GM19035 (cell line): ENCODE results near the gene ELP2.
A peak's percentile ranks its signal among the peaks of the same experiment; 100 is the strongest.
"Not testable (repeated sequence)": the region's sequence is repeated elsewhere in the genome, so short reads cannot be mapped to it uniquely, and the experiment has no call there.

Experiments
- ATAC-seq: cut with Tn5 transposase; IDR thresholded peaks from one replicate; pipeline ENCODE4 v1.9.1; 2021; ENCODE audit not compliant: unreplicated experiment

Gene ELP2

DNA sequence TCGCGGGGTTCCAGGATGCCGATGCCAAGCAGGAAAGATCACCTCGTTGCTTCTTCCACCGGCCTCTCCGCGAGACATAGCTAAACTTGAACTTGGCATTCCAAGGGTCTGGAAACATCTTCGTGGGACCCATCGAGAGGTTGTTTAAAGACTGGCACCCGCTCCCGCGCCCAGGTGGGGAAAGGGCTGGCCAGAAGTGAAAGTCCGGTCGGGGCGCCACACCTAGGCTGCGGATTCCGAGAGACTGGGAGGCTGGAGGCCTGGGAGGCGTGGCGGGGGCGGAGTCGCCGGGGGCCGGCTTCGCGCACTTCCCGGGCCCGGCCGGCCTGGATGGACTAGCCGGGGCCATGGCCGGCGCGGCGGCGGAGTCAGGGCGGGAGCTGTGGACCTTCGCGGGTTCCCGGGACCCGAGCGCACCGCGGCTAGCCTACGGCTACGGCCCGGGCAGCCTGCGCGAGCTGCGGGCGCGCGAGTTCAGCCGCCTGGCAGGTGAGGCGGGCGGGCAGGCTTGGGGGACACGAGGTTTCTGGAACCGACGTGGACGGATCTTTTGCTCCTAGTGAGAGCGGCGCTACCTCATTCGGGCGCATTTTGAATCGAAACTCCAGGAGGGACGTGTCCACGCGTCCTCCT, 57.6 kb downstream of the ELP2 start, which contains the start of gene MOCOS:
MOCOS (plus strand) TSS at position 305 of the 633 bp plus-strand sequence; CDS start at position 348, 43 bp downstream.
- ATAC-seq, result peak; percentile 81

DNA sequence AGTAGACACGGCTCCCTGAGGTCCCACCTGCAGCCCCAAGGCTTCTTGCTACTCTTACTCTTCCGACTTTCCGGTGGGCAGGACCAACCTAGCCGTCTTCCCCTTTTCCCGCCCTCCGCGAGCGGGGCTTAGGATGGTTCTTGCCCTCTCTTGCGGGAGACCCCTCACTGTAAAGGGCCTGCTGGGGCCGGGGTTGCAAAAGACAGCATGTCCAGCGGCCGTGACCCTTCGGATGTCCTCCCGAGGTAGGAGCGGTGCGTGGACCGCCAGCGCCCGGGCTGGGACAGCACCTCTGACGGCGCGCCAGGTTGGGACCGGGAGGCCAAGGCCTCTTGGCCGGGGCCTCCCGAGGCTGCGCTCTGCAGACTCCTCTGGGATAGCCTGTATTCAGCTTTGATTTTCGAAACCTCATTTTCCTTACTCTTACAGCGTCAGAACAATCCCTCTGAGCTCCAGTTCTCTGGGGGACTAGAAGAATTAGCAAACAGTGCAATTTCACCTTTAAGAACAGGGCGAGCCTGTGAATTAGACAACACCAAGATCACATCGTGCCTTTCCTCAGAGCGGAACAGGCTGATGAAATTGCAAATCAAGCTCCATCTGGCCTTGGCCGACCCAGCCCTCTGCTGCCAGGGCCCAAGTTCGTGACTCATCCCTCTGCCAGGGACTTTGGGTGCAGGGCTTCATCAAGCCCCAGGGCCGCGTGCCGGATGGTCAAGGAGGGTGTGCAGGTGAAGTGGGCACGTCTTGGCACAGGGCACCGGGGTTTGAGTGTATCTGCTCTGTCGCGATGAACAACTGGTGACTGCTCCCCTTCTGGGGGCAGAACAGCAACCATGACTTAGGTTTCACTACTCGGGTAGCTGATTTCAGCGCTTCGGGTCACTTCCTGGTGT, 58.4 kb downstream of the ELP2 start:
- peak; percentile 20 for ATAC-seq

DNA sequence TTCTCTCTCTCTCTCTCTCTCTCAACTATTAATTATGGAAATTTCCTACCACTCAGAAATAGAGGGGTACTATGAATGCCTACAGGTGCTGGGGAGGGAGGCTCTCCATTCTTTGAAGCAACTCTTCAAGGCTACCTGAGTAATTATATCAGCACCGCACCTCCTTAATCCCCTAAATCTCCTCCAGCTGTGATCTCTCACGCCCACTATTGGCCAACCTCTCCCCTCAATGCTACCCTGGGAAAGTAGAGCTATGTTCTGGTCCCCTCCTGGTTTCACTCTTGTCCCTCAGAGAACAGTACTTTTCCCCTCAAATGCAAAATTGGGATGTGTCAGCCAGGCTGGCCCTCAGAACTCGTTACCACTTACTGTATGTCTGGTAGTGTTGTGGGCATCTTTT, 59.2 kb downstream of the ELP2 start:
- no peak for ATAC-seq

GRCh38 chr18:36189486-36189885, 59.8 kb downstream of the ELP2 start:
- no peak for ATAC-seq

DNA sequence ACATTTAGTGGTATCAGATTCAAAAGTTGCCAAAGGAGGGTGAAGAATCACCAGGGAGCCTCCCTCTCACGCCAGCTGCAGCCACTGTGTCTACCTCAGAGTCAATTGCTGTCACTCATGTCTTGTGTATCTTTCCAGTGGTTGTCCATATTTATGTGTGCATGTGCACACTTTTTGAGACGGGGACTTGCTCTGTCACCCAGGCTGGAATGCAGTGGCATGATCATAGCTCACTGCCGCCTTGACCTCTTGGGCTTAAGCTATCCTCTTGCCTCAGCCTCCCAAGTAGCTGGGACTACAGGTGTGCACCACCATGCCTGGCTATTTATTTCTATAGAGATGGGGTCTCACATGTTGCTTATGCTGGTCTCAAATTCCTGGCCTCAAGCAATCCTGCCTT, 61.6 kb downstream of the ELP2 start:
- ATAC-seq, result no peak

GRCh38 chr18:36191711-36192110, 62.0 kb downstream of the ELP2 start:
- ATAC-seq, result no peak

- ATAC-seq, result no peak
Observed at GRCh38 chr18:36194600-36195315, 65.1 kb downstream of the ELP2 start.

GRCh38 chr18:36195427-36196122, 65.9 kb downstream of the ELP2 start:
- ATAC-seq, result no peak

DNA sequence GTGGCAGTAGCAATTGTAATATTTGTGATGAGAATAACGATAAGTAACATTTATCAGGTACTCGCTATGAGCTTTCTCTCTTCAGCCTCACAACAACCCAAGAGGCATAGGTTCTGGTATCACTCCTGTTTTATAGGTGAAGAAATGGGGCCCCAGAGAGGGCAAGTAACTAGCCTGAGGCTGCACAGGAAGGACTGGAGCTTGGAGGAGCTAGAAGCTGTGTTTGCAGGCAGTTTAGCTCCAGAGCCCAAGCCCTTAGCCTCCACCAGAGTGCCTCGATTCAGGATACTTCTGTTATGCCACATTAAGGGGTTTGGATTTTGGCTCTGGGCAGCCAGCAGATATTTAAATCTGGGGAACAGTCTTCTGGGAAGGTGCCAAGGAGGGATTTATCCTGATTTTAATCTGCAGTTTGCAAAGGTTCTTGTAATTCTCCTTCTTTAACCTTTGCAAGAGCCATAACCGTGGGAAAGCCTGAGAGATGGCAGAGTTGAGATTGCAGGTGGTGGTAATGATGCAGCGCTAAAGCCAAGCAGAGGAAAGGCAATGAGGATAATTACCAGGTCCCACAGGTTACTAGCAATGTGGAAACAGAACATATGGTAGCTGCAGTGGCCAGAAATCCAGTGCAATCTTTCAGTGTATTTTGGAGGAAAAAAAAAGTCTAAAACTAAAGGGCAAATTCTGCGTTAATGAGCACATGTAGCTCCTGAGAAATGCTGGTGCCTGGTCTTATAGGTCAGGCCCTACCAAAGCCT, 66.7 kb downstream of the ELP2 start:
- ATAC-seq, result no peak

DNA sequence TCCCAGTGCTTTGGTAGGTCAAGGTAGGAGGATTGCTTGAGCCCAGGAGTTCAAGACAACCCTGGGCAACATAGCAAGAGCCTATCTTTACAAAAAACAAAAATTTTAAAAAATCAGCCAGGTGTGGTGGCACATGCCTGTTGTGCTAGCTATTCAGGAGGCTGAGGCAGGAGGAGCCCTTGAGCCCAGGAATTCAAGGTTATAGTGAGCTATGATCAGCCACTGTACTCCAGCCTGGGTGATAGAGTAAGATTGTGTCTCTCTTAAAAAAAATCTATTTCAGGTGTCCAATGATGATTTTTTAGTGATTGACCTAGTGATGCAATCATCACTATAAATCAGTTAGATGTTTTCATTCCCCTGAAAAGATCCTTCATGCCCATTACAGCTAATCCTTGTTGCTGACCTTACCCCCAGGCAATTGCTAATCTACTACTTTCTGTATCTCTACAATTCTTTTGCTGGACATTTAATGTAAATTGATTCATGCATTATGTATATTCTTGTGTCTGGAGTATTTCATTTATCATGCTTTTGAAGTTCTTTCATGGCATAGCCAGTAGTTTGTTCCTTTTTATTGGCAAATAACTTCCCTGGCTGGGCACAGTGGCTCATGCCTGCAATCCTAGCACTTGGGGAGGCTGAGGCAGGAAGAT, 67.9 kb downstream of the ELP2 start:
- ATAC-seq, result no peak

- ATAC-seq, result no peak
Observed at GRCh38 chr18:36199691-36200295, 70.1 kb downstream of the ELP2 start.

DNA sequence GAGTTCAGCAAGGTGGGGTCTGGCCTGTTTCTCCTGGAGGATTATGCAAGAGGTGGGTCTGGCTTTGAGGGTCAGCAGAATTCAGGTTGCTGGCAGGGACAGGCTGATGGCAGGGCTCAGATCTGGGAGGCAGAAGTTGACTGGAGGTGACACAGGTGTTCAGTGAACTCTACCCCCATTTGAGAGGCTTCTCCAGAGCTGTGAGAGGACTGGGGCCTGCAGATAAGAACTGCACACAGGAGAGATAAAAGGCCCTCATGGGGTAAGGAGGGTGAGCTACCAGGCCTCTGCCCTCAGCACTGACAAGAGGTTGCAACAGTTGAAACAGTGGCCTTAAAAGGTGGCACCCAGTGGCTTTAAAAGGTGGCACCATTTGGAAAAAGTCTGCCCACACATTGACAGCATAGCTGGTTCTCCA, 70.7 kb downstream of the ELP2 start:
- ATAC-seq, result no peak

DNA sequence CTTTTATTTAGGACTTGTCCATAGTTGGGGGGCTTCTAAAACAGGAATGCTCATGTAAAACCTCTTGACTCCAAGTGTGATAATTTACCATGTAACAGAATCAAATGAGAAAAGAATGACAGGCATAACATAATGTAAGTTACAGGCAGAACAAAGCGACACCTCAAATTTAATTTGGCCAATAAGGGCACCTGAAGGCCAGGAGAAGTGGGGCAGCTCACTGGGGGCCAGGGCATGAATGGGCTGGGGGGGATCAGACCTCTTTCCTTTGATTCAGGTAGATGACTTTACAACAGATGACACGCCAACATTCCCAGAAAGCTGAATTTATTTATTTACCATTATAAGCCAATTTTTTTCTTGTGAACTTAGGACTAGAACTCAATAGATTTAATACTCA, 72.1 kb downstream of the ELP2 start:
- ATAC-seq, result no peak

DNA sequence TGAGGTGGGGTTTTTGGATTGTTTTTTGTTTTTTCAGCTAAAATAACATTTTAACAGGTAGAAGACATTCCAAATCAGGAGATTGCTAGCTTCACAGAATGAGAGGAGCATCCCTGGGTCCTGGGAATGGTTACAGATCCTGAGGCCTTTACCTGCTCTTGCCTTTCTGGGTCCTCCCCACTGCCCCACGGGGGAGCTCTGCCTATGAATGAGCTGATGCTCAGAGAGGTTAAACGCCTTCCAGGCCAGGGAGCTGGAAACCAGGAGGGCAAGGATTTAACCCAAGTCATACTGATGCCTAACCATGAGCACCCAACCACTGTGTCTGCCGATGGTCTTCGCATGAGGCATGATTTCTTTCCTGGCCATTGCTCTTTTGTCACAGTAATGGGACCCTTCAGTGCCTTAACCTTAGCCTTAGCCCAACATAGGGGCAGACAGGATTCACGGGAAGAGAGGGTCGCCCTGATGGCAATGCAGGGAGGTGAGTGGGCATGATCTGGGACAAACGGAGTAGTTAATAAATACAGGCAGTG, 73.7 kb downstream of the ELP2 start:
- no peak for ATAC-seq

DNA sequence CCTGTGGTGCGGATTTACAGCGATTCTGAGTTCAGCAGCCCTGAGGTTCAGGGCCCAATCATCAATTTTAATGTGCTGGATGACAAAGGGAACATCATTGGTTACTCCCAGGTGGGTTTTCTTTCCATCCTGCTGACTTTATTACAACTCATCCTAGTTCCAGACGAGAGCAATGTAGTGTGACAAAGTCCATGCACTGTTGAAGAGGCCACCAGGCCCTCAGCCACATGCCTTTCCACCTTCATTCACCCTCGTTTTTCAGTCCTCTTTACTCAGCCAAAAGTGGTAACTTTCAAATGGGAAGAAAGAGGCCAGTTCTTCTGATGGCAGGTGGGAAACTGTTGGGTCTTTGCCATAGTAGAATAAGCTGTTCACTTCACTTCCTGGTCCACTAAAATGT, 75.5 kb downstream of the ELP2 start:
- ATAC-seq, result no peak

- no peak for ATAC-seq
Observed at GRCh38 chr18:36207303-36207702, 77.6 kb downstream of the ELP2 start.

DNA sequence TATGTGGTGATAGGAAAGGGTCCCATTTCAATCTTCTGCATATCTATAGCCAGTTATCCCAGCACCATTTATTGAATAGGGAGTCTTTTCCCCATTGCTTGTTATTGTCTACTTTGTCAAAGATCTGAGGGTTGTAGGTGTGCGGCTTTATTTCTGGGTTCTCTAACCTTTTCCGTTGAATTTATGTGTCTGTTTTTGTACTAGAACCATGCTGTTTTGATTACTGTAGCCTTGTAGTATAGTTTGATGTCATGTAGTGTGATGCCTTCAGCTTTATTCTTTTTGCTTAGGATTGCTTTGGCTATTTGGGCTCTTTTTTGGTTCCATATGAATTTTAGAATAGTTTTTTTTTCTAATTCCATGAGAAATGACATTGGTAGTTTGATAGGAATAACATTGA, 78.3 kb downstream of the ELP2 start:
- not testable (repeated sequence) for ATAC-seq

DNA sequence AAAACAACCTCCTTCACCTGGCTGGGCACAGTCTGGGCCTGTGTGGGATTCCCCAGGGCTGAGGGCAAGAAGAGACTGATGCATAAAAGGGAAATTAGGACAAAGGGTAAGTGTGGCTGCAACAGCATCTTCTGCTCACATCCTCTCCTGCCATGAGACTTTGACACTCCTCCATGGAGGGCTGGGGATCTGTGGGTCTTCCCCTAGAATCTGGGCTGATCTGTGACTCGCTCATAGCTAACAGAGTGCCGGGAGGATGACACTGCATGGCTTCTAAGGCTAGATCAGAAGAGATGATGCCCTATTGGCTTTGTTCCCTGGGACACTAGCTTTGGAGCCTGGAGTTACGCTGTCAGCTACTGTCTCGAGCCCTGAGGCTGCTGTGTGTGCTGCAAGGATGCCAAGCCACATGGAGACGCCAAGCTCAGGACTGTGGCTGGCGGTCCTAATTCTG, 81.9 kb downstream of the ELP2 start:
- no peak for ATAC-seq
